H1 (cell line): ENCODE measurements around the gene CTBP2. TPM values are rescaled to one million over a fixed set of nuclear protein-coding genes. Genes with fewer than 3 reads are reported as not detected.

ENCODE experiments used
- BACH1 ChIP-seq: IDR thresholded peaks from 2 replicates; pipeline ENCODE4 v1.6.1; 2012; ENCODE audit warnings: low read length, improper control_type of control experiment
- EP300 ChIP-seq, 2 experiments: IDR thresholded peaks; 1 replicate in 1 of 2; 2 replicates in 1 of 2; pipeline ENCODE4 v1.6.1; 2011 to 2012; ENCODE audit warnings: low read depth in 2 of 2, low read length in 2 of 2, mild to moderate bottlenecking in 2 of 2, borderline replicate concordance in 1 of 2, inconsistent platforms in 1 of 2, moderate library complexity in 1 of 2
- KDM5A ChIP-seq: fragments of 200-600 bp; IDR thresholded peaks from 2 replicates; pipeline ENCODE4 v1.7.1; 2012; ENCODE audit warnings: mild to moderate bottlenecking, low read length, inconsistent platforms, mixed read lengths
- NANOG ChIP-seq: IDR thresholded peaks from 2 replicates; pipeline ENCODE4 v1.6.1; 2011; ENCODE audit warnings: low read length, low read depth, mild to moderate bottlenecking, inconsistent platforms; ENCODE audit not compliant: insufficient read depth, poor library complexity, severe bottlenecking
- SRF ChIP-seq: IDR thresholded peaks from 2 replicates; pipeline ENCODE4 v1.6.1; 2011; ENCODE audit warnings: mild to moderate bottlenecking, low read depth, low read length, moderate library complexity
- TAF1 ChIP-seq: IDR thresholded peaks from 2 replicates; pipeline ENCODE4 v1.6.1; 2011; ENCODE audit warnings: mild to moderate bottlenecking, low read depth, low read length
- polyA plus RNA-seq, 7 experiments: library from polyadenylated mRNA; depleted of rRNA in 3 of 7; stranded (reverse) in 5 of 7; unstranded in 2 of 7; fragments of >200 nt in 5 of 7; fragments of 200-250 nt in 2 of 7; gene quantifications; 1 replicate in 5 of 7; 2 replicates in 1 of 7; 4 replicates in 1 of 7; pipeline versions ENCODE4 v1.2.1 to v1.2.3, GENCODE V29; 2011 to 2013; ENCODE audit warnings: missing spikeins in 2 of 7, mixed read lengths in 2 of 7
- total RNA-seq: library from RNA; stranded (reverse); fragmentation: NEBNext Ultra II Directional; extraction: Animal tissue kit (Norgen Biotek cat#: 25700); gene quantifications from 2 replicates; pipeline ENCODE4 v1.2.1, GENCODE V29; 2021

CTBP2 gene
- total and polyA plus RNA-seq, 2 of the 8 experiments (the other 6 are each of a cell fraction or from before 2014, with no cell fraction given) = 208 to 221 TPM

GRCh38 chr10:125096975-125097374, 63.4 kb downstream of the CTBP2 start (continued):
- TF ChIP-seq TAF1 (no peak), BACH1 (no peak), SRF (no peak), NANOG (no peak), EP300 (IDR thresholded peaks at IDR 0.05; ENCODE audit: borderline replicate concordance in 1 of 2, low read depth in 2 of 2, low read length in 2 of 2) (no peak), KDM5A (no peak)
